ENCODE data around the gene DOCK4. TPM values are rescaled to one million over a fixed set of nuclear protein-coding genes. Genes with fewer than 3 reads are reported as not detected.

The DOCK4 gene
- total RNA-seq, 1 donor from 2014 or later: 4.5 TPM

- TF ChIP-seq, protein P1, sequence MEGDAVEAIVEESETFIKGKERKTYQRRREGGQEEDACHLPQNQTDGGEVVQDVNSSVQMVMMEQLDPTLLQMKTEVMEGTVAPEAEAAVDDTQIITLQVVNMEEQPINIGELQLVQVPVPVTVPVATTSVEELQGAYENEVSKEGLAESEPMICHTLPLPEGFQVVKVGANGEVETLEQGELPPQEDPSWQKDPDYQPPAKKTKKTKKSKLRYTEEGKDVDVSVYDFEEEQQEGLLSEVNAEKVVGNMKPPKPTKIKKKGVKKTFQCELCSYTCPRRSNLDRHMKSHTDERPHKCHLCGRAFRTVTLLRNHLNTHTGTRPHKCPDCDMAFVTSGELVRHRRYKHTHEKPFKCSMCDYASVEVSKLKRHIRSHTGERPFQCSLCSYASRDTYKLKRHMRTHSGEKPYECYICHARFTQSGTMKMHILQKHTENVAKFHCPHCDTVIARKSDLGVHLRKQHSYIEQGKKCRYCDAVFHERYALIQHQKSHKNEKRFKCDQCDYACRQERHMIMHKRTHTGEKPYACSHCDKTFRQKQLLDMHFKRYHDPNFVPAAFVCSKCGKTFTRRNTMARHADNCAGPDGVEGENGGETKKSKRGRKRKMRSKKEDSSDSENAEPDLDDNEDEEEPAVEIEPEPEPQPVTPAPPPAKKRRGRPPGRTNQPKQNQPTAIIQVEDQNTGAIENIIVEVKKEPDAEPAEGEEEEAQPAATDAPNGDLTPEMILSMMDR (IDR thresholded peaks at IDR 0.05; ENCODE audit: insufficient read depth, low read length, severe bottlenecking): no peak
- no peak for FAIRE-seq
- H3K4me3 ChIP-seq (ENCODE audit: low read depth, low read length): no peak overlapping the region
These were observed 117.6 kb downstream of the DOCK4 start for GRCh38 chr7:112088484-112089016.

DNA sequence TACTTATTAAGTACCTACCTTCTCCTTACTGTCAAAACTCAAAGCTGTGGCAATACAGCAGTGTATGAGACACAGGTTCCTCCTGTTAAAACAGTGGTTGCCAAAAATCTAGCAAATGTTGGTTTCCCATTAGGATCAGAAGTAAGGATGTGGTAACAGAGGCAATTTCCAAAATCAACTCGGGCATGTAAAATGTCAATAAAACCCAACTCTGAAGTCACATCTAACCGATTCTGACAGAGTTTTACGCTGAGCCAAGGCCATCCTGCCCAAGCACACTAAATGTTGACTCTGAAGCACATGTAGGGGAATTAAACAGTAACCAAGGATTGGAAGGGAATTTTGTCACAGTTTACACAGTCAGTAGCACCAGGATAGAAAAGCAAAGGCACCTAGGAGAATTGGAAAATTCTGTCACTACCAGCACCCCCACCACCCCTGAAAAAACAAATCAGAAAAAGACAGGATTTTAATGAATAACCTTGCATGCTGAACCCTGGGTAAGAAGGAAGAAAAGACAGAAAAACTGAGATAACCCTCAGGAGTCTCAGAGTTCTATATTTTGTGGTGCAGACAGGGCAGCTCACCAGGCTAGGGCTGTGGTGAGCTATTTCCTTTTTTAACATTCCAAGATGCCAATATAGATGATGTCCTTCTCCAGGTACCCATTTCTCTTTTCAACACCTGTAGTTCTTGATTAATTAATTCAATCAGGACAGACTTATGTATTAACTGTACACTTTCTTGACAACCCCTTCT is 119.5 kb downstream of the DOCK4 start:
- Histone ChIP-seq H3K27me3 (ENCODE audit: control insufficient read depth, insufficient read depth, low read length) (no peaks in the 10 kb centered on the region), H3K36me3 (ENCODE audit: control insufficient read depth, insufficient read depth, low read length) (no peaks in the 10 kb centered on the region), H3K4me3 (ENCODE audit: low read depth, low read length) (no peak overlapping the region)
- TF ChIP-seq, protein P1 (IDR thresholded peaks at IDR 0.05; ENCODE audit: insufficient read depth, low read length, severe bottlenecking): no peak
- DNase-seq (ENCODE audit: low read depth) (no peak), FAIRE-seq (no peak)

More at GRCh38 chr7:112088484-112089016, 117.6 kb downstream of the DOCK4 start:
- no peak for DNase-seq (ENCODE audit: low read depth)
- no peaks in the 10 kb centered on the region for H3K36me3 ChIP-seq (ENCODE audit: control insufficient read depth, insufficient read depth, low read length)
- no peaks in the 10 kb centered on the region for H3K27me3 ChIP-seq (ENCODE audit: control insufficient read depth, insufficient read depth, low read length)

DNA sequence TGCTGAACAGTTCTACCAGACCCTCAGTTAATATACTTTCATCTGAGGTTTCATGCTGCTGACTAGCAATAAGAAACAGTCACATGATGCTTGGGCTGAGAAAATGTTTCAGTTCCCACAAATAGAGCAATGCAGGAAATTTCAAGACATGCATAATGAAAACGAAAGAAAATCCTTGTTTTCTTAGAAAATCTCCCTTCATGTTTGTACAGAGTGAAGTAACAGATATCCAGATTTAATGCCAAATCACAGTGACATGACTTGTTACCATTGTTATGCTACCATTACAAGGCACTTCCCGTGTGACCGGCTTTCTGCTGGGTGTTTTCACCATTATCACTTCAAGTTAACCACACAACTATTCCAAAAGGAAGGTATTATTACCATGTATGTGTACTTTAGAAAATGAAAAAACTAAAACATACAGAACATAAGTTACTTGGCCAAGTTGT is 121.7 kb downstream of the DOCK4 start:
- Histone ChIP-seq H3K36me3 (ENCODE audit: control insufficient read depth, insufficient read depth, low read length) (no peaks in the 10 kb centered on the region), H3K4me3 (ENCODE audit: low read depth, low read length) (no peak overlapping the region), H3K27me3 (ENCODE audit: control insufficient read depth, insufficient read depth, low read length) (no peaks in the 10 kb centered on the region)
- DNase-seq (ENCODE audit: low read depth) (peak; percentile 27), FAIRE-seq (no peak)
- TF ChIP-seq, protein P1 (IDR thresholded peaks at IDR 0.05; ENCODE audit: insufficient read depth, low read length, severe bottlenecking): no peak

DNA sequence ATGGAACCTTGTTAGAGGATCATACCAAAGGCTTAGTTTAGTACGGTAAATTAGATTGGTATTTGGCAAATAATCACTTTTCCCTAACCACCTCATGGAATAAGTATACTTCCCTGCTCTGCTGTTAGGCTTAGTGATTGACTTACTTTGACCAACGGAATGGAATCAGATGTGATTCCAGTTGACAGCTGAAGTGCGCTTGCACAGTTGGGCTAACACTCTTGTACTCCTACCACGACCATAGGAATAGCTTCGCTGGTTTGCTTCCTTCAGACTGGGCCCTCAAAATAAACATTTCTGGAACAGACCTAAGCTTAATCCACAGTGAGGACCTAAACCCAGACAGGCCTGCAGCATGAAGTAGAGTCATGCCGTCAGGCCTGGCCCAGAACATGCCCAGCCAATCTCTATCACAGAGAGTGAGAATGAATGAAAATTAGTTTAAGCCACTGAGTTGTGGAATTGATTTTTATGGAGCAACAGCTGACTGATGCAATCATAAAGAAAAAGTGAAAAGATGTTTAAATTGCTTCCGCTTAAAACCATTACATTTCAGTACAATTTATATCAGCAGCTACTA is 122.3 kb downstream of the DOCK4 start:
- H3K4me3 ChIP-seq (ENCODE audit: low read depth, low read length): no peak overlapping the region
- H3K27me3 ChIP-seq (ENCODE audit: control insufficient read depth, insufficient read depth, low read length): no peaks in the 10 kb centered on the region
- DNase-seq (ENCODE audit: low read depth) (no peak), FAIRE-seq (no peak)
- TF ChIP-seq, protein P1 (IDR thresholded peaks at IDR 0.05; ENCODE audit: insufficient read depth, low read length, severe bottlenecking): no peak
- no peaks in the 10 kb centered on the region for H3K36me3 ChIP-seq (ENCODE audit: control insufficient read depth, insufficient read depth, low read length)

DNA sequence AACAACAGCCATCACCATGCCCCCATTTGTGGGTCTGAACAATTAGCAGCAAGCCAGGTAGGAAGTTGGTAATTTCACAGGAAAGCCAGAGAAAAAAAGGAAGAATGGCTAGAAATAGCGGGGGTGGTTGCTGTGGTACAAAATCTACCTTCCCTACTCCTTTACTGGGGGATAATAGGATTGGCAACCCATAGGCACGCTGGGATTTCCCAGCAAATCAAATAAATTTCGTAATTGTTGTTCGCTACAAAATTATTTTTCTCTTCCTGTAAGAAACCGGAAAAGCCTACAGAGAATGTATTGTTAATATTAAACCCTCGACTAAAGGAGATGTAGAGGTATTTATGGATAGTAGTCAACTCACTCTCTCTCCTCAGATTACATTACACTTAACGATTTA is 123.9 kb downstream of the DOCK4 start:
- no peaks in the 10 kb centered on the region for H3K27me3 ChIP-seq (ENCODE audit: control insufficient read depth, insufficient read depth, low read length)

More for the DNA sequence above, 123.9 kb downstream of the DOCK4 start:
- DNase-seq (ENCODE audit: low read depth) (no peak), FAIRE-seq (no peak)
- Histone ChIP-seq H3K4me3 (ENCODE audit: low read depth, low read length) (no peak overlapping the region), H3K36me3 (ENCODE audit: control insufficient read depth, insufficient read depth, low read length) (no peaks in the 10 kb centered on the region)
- TF ChIP-seq, protein P1 (IDR thresholded peaks at IDR 0.05; ENCODE audit: insufficient read depth, low read length, severe bottlenecking): no peak
